ENCODE results near the gene DMD.

GRCh38 chrX:32851556-32851955, 359.8 kb downstream of the DMD start:
- TF ChIP-seq CTCF (conservative IDR thresholded peaks at IDR 0.05) (no peak), ZFX (IDR thresholded peaks at IDR 0.05) (no peak)

All from C4-2B (cell line).